Ovary (tissue), 9 donors: Measurements from ENCODE around the gene FXYD4. TPM values are rescaled to one million over a fixed set of nuclear protein-coding genes. Genes with fewer than 3 reads are reported as not detected.

Source experiments
- DNase-seq, 5 donors: peaks; one replicate each; pipeline ENCODE4 v3.0.0-alpha.2; 2019 to 2020
- H3K27ac ChIP-seq, 2 donors: fragments of 200-600 bp; one replicate each; pipeline versions ENCODE4 v1.5.1 to v1.8.0; 2019 to 2022
- H3K27me3 ChIP-seq: fragments of 200-600 bp; one replicate; pipeline ENCODE4 v1.8.0; 2022
- H3K36me3 ChIP-seq: fragments of 200-600 bp; sonication (generic); one replicate; pipeline ENCODE4 v1.5.1; 2019
- H3K4me1 ChIP-seq: one replicate; pipeline ENCODE4 v1.8.1; 2013; ENCODE audit warnings: mild to moderate bottlenecking, moderate library complexity; ENCODE audit not compliant: insufficient read depth
- H3K4me3 ChIP-seq: fragments of 200-600 bp; sonication (generic); one replicate; pipeline ENCODE4 v1.5.1; 2017
- H3K9me3 ChIP-seq, 2 donors: fragments of 200-600 bp in 1 of 2; sonication (generic) in 1 of 2; one replicate each; pipeline versions ENCODE4 v1.5.1 to v1.8.1; 2013 to 2019; ENCODE audit warnings: mild to moderate bottlenecking in 1 of 2, moderate library complexity in 1 of 2
- CTCF ChIP-seq, 3 donors: fragments of 450-650 bp in 2 of 3; fragments of 200-600 bp in 1 of 3; IDR thresholded peaks; one replicate each; pipeline versions ENCODE4 v1.5.1 to v1.8.0; 2016 to 2022; ENCODE audit warnings: antibody characterized with exemption in 3 of 3, mild to moderate bottlenecking in 1 of 3
- EP300 ChIP-seq: sonication (generic); formaldehyde crosslinking; IDR thresholded peaks from one replicate; pipeline ENCODE4 v1.6.1; 2017; ENCODE audit warnings: antibody characterized with exemption
- POLR2A ChIP-seq: fragments of 450-650 bp; IDR thresholded peaks from one replicate; pipeline ENCODE4 v1.6.1; 2017; ENCODE audit warnings: antibody characterized with exemption, mild to moderate bottlenecking, moderate library complexity
- WGBS, 3 donors: extraction: QIAGEN DNeasy Blood & Tissue Kit in 1 of 3; methylation state at CpG; one replicate each; pipeline versions ENCODE4 v1.1.5 to v1.1.7; 2013 to 2017; 5-methylcytosine and 5-hydroxymethylcytosine counted together
- intact Hi-C, 4 donors: fragments of 100-400 bp; cut with DNase I; formaldehyde crosslinking; loops; one replicate each; pipeline versions ENCODE4 v1.11.0 to v1.15.1; 2022 to 2023
- polyA plus RNA-seq, 2 donors: library from polyadenylated mRNA; stranded (reverse); fragments of 200-250 nt in 1 of 2; fragments of 350-450 nt in 1 of 2; fragmentation: Illumina TruSeq in 1 of 2; extraction: RNeasy Lipid Tissue Mini Kit (QIAGEN cat#74804) in 1 of 2; gene quantifications; one replicate each; pipeline ENCODE4 v1.2.3, GENCODE V29; 2013 to 2014
- total RNA-seq, 7 donors: library from RNA; depleted of rRNA in 2 of 7; stranded (reverse); fragments of >200 nt in 2 of 7; fragmentation: NEBNext Ultra II Directional in 3 of 7; extraction: Animal tissue kit (Norgen Biotek cat#: 25700) in 3 of 7; gene quantifications; one replicate each; pipeline versions ENCODE4 v1.1.0 to v1.2.4, GENCODE V29; 2016 to 2023
- donor health status: DM: no; HTN: no; CAD: no; lungs with moderate emphysema.
- donor health status: DM: no; HTN: no; CAD: no.
- donor health status: Bipolar disorder and iron deficiency.
- donor health status: DM: yes; HTN: yes; CAD: no.
- donor health status: DM: no; HTN: no; CAD: no.
- donor health status: DM: yes; HTN: yes; CAD: no.

FXYD4 gene
- total and polyA plus RNA-seq, 9 donors: not detected

GRCh38 chr10:43365001-43365400 lies 6.4 kb upstream of the FXYD4 start:
- Histone ChIP-seq H3K9me3 (no peaks in the 10 kb centered on the region), H3K27ac (no peak overlapping the region), H3K36me3 (no peaks in the 10 kb centered on the region), H3K27me3 (no peaks in the 10 kb centered on the region), H3K4me1 (peaks cover 6% of the 10 kb centered on the region), H3K4me3 (no peak overlapping the region)
- DNase-seq: no peak
- whole genome bisulfite sequencing, 3 donors: 70 to 81% (median 70%) methylated on average over 3 of the region's 3 CpGs
- TF ChIP-seq POLR2A (no peak), CTCF (IDR thresholded peaks at IDR 0.05) (no peak), EP300 (no peak)
- intact Hi-C loops: no loop called here

- TF ChIP-seq POLR2A (no peak), CTCF (IDR thresholded peaks at IDR 0.05) (no peak), EP300 (no peak)
- Histone ChIP-seq H3K36me3 (no peaks in the 10 kb centered on the region), H3K27ac (no peak overlapping the region), H3K27me3 (no peaks in the 10 kb centered on the region), H3K4me3 (no peak overlapping the region), H3K4me1 (no peaks in the 10 kb centered on the region), H3K9me3 (no peaks in the 10 kb centered on the region)
- no peak for DNase-seq
- 85 to 96% (median 95%) methylated on average over 4 of the region's 4 CpGs for WGBS, 3 donors
- intact Hi-C loops: no loop called here
These were observed 1.5 kb upstream of the FXYD4 start for GRCh38 chr10:43369921-43370320.

- Histone ChIP-seq H3K4me1 (no peaks in the 10 kb centered on the region), H3K4me3 (no peak overlapping the region), H3K27ac (no peak overlapping the region), H3K9me3 (no peaks in the 10 kb centered on the region), H3K27me3 (no peaks in the 10 kb centered on the region), H3K36me3 (no peaks in the 10 kb centered on the region)
- no peak for DNase-seq
- TF ChIP-seq EP300: no peak
- no peak for TF ChIP-seq POLR2A
- TF ChIP-seq CTCF (IDR thresholded peaks at IDR 0.05): no peak
- intact Hi-C loops: no loop called here
- 73 to 82% (median 78%) methylated on average over 7 to 9 of the region's 9 CpGs for WGBS, 3 donors
These were observed 693 bp upstream of the FXYD4 start for GRCh38 chr10:43370671-43371215.

- Histone ChIP-seq H3K4me3 (no peak overlapping the region), H3K36me3 (no peaks in the 10 kb centered on the region), H3K27ac (no peak overlapping the region), H3K27me3 (no peaks in the 10 kb centered on the region), H3K9me3 (no peaks in the 10 kb centered on the region), H3K4me1 (no peaks in the 10 kb centered on the region)
- intact Hi-C loops: no loop called here
- 95 to 100% (median 96%) methylated on average over 1 of the region's 1 CpG for WGBS, 3 donors
- DNase-seq: no peak
- TF ChIP-seq POLR2A (no peak), CTCF (IDR thresholded peaks at IDR 0.05) (no peak), EP300 (no peak)
These were observed 1.4 kb downstream of the FXYD4 start for GRCh38 chr10:43372765-43373361.
